HAP-1 (cell line): Measurements from ENCODE around the gene WDR38.

Source experiments
- DNase-seq, 2 experiments: peaks; one replicate each; pipeline ENCODE4 v3.0.0-alpha.2; 2016 to 2020; ENCODE audit warnings: low spot score in 2 of 2
- H3K27me3 ChIP-seq: fragments of 250-450 bp; sonication (Bioruptor Pico); 2 replicates; pipeline ENCODE4 v1.5.1; 2020; ENCODE audit warnings: low read depth, mild to moderate bottlenecking, moderate library complexity
- H3K36me3 ChIP-seq: fragments of 250-450 bp; sonication (Bioruptor Pico); replicated peaks from 2 replicates; pipeline ENCODE4 v1.5.1; 2020; ENCODE audit warnings: mild to moderate bottlenecking
- H3K4me1 ChIP-seq: fragments of 250-450 bp; sonication (Bioruptor Pico); 2 replicates; pipeline ENCODE4 v1.5.1; 2020; ENCODE audit warnings: mild to moderate bottlenecking
- H3K4me3 ChIP-seq: fragments of 250-450 bp; sonication (Bioruptor Pico); 2 replicates; pipeline ENCODE4 v1.5.1; 2020; ENCODE audit warnings: mild to moderate bottlenecking, moderate library complexity
- H3K9me3 ChIP-seq: fragments of 250-450 bp; sonication (Bioruptor Pico); 2 replicates; pipeline ENCODE4 v1.5.1; 2020; ENCODE audit warnings: mild to moderate bottlenecking, moderate library complexity
- in situ Hi-C: fragments of 300-500 bp; cut with MboI; formaldehyde crosslinking; loops from 3 replicates; pipeline ENCODE4 v1.14.3; 2020; ENCODE audit warnings: low sequenced_read_pairs, inconsistent platforms, mixed read lengths

The WDR38 gene

GRCh38 chr9:124852829-124853531 is at the start of gene WDR38:
Gene WDR38, plus strand, starts transcription at chr9:124853460. Its CDS starts 72 bp downstream, at chr9:124853532.
- in situ Hi-C loops: loop anchor here (5.0 kb wide), 1 partner anchor 81 kb away; the partner anchor contains the start of gene NR6A1
- peak within 1 kb of the TSS; percentile 40 for H3K4me3 ChIP-seq
- peak; percentile 65 to 83 for DNase-seq

GRCh38 chr9:124803911-124804310 is 49.3 kb upstream of the WDR38 start:
- in situ Hi-C loops: no loop called here
- H3K9me3 ChIP-seq: no peaks in the 10 kb centered on the region
- no peaks in the 10 kb centered on the region for H3K4me1 ChIP-seq
- no peaks in the 10 kb centered on the region for H3K36me3 ChIP-seq
- no peak for DNase-seq
- no peaks in the 10 kb centered on the region for H3K27me3 ChIP-seq
- H3K4me3 ChIP-seq: no peak overlapping the region

More at GRCh38 chr9:124852829-124853531, at the start of gene WDR38:
- peaks cover 8% of the 10 kb centered on the region for H3K4me1 ChIP-seq
- no peaks in the 10 kb centered on the region for H3K9me3 ChIP-seq
- H3K27me3 ChIP-seq: no peaks in the 10 kb centered on the region
- peaks cover 18% of the 10 kb centered on the region for H3K36me3 ChIP-seq

GRCh38 chr9:124805186-124805585 is 48.1 kb upstream of the WDR38 start:
- H3K4me1 ChIP-seq: no peaks in the 10 kb centered on the region
- no peak for DNase-seq
- H3K36me3 ChIP-seq: no peaks in the 10 kb centered on the region
- in situ Hi-C loops: no loop called here
- no peaks in the 10 kb centered on the region for H3K27me3 ChIP-seq
- H3K9me3 ChIP-seq: no peaks in the 10 kb centered on the region
- no peak overlapping the region for H3K4me3 ChIP-seq

- DNase-seq: no peak
- no peaks in the 10 kb centered on the region for H3K9me3 ChIP-seq
- H3K4me1 ChIP-seq: no peaks in the 10 kb centered on the region
- no peaks in the 10 kb centered on the region for H3K36me3 ChIP-seq
- in situ Hi-C loops: no loop called here
- H3K27me3 ChIP-seq: no peaks in the 10 kb centered on the region
- no peak overlapping the region for H3K4me3 ChIP-seq
These were observed 44.9 kb upstream of the WDR38 start for GRCh38 chr9:124808246-124808956.

GRCh38 chr9:124809211-124809610 is 44.0 kb upstream of the WDR38 start:
- Histone ChIP-seq H3K36me3 (no peaks in the 10 kb centered on the region), H3K4me3 (no peak overlapping the region), H3K9me3 (no peaks in the 10 kb centered on the region), H3K4me1 (no peaks in the 10 kb centered on the region), H3K27me3 (no peaks in the 10 kb centered on the region)
- no peak for DNase-seq
- in situ Hi-C loops: no loop called here

GRCh38 chr9:124809741-124810500 is 43.3 kb upstream of the WDR38 start:
- no peaks in the 10 kb centered on the region for H3K9me3 ChIP-seq
- in situ Hi-C loops: no loop called here
- DNase-seq: no peak
- H3K36me3 ChIP-seq: no peaks in the 10 kb centered on the region
- no peaks in the 10 kb centered on the region for H3K4me1 ChIP-seq
- no peak overlapping the region for H3K4me3 ChIP-seq
- H3K27me3 ChIP-seq: no peaks in the 10 kb centered on the region

GRCh38 chr9:124810663-124811355 is 42.5 kb upstream of the WDR38 start:
- Histone ChIP-seq H3K4me1 (no peaks in the 10 kb centered on the region), H3K27me3 (no peaks in the 10 kb centered on the region), H3K9me3 (no peaks in the 10 kb centered on the region), H3K36me3 (no peaks in the 10 kb centered on the region), H3K4me3 (no peak overlapping the region)
- DNase-seq: peak in 1 of 2 experiments; percentile 31
- in situ Hi-C loops: no loop called here

GRCh38 chr9:124812441-124812876 is 40.8 kb upstream of the WDR38 start:
- Histone ChIP-seq H3K4me3 (no peak overlapping the region), H3K36me3 (no peaks in the 10 kb centered on the region), H3K27me3 (no peaks in the 10 kb centered on the region), H3K4me1 (no peaks in the 10 kb centered on the region), H3K9me3 (no peaks in the 10 kb centered on the region)
- in situ Hi-C loops: no loop called here
- peak in 1 of 2 experiments; percentile 43 for DNase-seq

GRCh38 chr9:124813041-124813440 is 40.2 kb upstream of the WDR38 start:
- no peak for DNase-seq
- in situ Hi-C loops: no loop called here
- H3K27me3 ChIP-seq: no peaks in the 10 kb centered on the region
- H3K4me3 ChIP-seq: no peak overlapping the region
- no peaks in the 10 kb centered on the region for H3K4me1 ChIP-seq
- H3K36me3 ChIP-seq: no peaks in the 10 kb centered on the region
- H3K9me3 ChIP-seq: no peaks in the 10 kb centered on the region

- H3K36me3 ChIP-seq: no peaks in the 10 kb centered on the region
- H3K4me1 ChIP-seq: no peaks in the 10 kb centered on the region
- H3K27me3 ChIP-seq: no peaks in the 10 kb centered on the region
- H3K4me3 ChIP-seq: no peak overlapping the region
- DNase-seq: no peak
- in situ Hi-C loops: no loop called here
- no peaks in the 10 kb centered on the region for H3K9me3 ChIP-seq
These were observed 39.6 kb upstream of the WDR38 start for GRCh38 chr9:124813501-124814163.

GRCh38 chr9:124814164-124814535 is 39.1 kb upstream of the WDR38 start:
- Histone ChIP-seq H3K4me1 (no peaks in the 10 kb centered on the region), H3K9me3 (no peaks in the 10 kb centered on the region), H3K36me3 (no peaks in the 10 kb centered on the region), H3K4me3 (no peak overlapping the region), H3K27me3 (no peaks in the 10 kb centered on the region)
- in situ Hi-C loops: no loop called here
- no peak for DNase-seq

GRCh38 chr9:124815601-124816000 is 37.7 kb upstream of the WDR38 start:
- no peak for DNase-seq
- Histone ChIP-seq H3K27me3 (no peaks in the 10 kb centered on the region), H3K36me3 (no peaks in the 10 kb centered on the region), H3K4me1 (no peaks in the 10 kb centered on the region), H3K4me3 (no peak overlapping the region), H3K9me3 (no peaks in the 10 kb centered on the region)
- in situ Hi-C loops: no loop called here
